ENCODE data around the gene CRIM1.

DNA sequence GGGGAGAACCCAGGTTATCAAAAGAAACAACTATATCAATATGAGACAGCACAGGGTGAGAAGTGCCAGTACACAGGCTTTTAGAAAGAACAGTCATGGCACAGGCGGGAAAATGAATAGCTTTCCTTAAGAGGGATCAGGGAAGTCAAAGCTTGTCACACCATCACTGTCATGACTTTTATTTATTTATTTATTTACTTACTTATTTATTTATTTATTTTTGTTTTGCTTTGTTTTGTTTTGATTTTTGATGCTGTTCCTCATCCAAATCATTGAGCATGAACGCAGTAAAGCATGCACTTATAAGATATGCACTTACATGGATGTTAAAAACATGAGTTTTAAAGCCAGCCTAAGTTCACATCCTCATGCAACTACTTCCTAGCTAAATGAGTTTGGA, 19.3 kb upstream of the CRIM1 start:
- TF ChIP-seq, protein P1, sequence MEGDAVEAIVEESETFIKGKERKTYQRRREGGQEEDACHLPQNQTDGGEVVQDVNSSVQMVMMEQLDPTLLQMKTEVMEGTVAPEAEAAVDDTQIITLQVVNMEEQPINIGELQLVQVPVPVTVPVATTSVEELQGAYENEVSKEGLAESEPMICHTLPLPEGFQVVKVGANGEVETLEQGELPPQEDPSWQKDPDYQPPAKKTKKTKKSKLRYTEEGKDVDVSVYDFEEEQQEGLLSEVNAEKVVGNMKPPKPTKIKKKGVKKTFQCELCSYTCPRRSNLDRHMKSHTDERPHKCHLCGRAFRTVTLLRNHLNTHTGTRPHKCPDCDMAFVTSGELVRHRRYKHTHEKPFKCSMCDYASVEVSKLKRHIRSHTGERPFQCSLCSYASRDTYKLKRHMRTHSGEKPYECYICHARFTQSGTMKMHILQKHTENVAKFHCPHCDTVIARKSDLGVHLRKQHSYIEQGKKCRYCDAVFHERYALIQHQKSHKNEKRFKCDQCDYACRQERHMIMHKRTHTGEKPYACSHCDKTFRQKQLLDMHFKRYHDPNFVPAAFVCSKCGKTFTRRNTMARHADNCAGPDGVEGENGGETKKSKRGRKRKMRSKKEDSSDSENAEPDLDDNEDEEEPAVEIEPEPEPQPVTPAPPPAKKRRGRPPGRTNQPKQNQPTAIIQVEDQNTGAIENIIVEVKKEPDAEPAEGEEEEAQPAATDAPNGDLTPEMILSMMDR (conservative IDR thresholded peaks at IDR 0.05; ENCODE audit: low read length) = no peak
- TF ChIP-seq EZH2phosphoT487 (IDR thresholded peaks at IDR 0.05; ENCODE audit: borderline replicate concordance) = no peak

All from Loucy (cell line).